ENCODE results near the gene PNKP.
A peak's percentile ranks its signal among the peaks of the same experiment; 100 is the strongest.

Gene PNKP

DNA sequence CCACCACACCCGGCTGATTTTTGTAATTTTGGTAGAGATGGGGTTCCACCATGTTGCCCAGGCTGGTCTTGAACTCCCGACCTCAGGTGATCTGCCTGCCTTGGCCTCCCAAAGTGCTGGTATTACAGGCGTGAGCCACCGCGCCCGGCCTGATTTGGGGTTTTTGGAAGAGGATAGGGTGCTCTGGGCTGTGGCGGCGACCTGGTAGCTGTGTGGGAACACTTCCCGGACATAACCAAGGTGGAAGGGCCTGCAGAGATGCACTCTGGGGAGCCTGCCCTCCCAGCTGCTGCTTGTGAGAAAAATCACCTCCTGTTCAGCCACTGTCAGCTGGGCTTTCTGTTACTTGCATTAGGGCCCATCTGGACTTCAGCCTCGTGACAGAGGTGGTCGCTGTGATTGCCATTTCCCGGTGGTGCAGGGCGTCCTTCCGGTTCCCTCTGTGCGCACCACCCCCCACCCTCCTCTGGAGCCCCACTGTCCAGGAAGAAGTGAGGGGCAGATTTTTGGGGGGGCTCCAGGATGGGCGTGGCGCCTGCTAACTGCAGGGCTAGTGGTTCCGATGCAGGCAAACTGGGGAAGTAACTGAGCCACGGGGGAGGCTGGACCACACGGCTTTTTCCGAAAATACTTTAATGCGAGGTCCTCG, 21.8 kb upstream of the PNKP start:
- FAIRE-seq (no peak), DNase-seq (ENCODE audit: insufficient read length) (no peak)
- TF ChIP-seq POLR2A (IDR thresholded peaks at IDR 0.05; ENCODE audit: low read depth, low read length) (peak; percentile 2; the same call in 1 of the 2 replicates), POLR2AphosphoS5 (IDR thresholded peaks at IDR 0.05; ENCODE audit: low read depth, low read length) (no peak)

DNA sequence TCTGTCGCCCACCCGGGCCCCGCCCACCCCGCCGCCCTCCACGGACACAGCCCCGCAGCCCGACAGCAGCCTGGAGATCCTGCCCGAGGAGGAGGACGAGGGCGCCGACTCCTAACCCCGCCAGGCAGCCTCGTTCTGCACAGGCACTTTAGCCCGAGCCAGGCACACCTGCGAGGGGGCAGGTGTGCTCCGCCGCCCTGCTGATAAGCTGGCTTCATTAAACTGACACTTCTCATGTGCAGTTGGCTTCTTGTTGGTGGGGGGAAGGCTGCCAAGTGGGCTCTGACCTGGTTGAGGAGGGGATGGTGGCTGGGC, 21.1 kb upstream of the PNKP start:
- DNase-seq (ENCODE audit: insufficient read length), result no peak
- FAIRE-seq, result no peak
- TF ChIP-seq POLR2A (IDR thresholded peaks at IDR 0.05; ENCODE audit: low read depth, low read length) (peak; percentile 18; the same call in 1 of the 2 replicates), TAF1 (IDR thresholded peaks at IDR 0.05; ENCODE audit: borderline replicate concordance, low read depth, low read length) (no peak)

DNA sequence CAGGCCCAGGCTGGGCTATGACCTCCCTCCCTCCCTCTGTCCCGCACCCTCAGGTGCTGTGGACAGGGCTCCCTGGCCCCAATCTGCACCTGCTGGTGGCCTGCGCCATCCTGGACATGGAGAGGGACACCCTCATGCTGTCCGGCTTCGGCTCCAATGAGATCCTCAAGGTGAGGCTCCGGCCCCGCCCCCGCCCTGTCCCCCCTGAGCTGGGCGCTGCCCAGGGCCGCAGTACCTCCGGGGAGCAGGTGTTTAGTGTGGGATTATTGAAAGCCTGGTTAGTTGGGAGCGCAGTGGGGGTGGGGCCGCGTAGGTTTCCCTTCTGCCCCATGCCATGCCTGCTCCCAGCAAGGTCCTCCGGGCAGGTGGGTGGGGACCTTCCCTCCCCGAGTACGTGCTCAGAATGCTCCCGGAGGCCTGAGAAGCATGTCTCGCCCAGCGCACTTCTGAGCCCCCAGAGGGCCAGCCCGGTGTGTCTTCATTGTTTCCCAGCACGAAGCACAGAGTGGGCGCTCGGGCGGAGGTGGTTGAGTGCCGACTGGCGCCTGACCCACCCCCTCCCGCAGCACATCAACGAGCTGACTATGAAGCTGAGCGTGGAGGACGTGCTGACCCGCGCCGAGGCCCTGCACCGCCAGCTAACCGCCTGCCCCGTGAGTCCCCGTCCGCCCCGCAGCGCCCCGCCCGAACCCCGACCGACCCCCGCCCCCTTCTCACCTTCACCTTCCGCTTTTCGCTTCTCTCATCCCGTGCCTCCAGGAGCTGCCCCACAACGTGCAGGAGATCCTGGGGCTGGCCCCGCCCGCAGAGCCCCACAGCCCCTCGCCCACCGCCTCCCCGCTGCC, 20.5 kb upstream of the PNKP start:
- FAIRE-seq (peak; percentile 89), DNase-seq (ENCODE audit: insufficient read length) (no peak)
- peak; percentile 64; the same call in 1 of the 2 replicates for TF ChIP-seq POLR2AphosphoS5 (IDR thresholded peaks at IDR 0.05; ENCODE audit: low read depth, low read length)
- no peak for TF ChIP-seq TAF1 (IDR thresholded peaks at IDR 0.05; ENCODE audit: borderline replicate concordance, low read depth, low read length)
- no peak for TF ChIP-seq POLR2A (IDR thresholded peaks at IDR 0.05; ENCODE audit: low read depth, low read length)

GRCh38 chr19:49887037-49887664, 19.8 kb upstream of the PNKP start:
- DNase-seq (ENCODE audit: insufficient read length) (no peak), FAIRE-seq (peak; percentile 62)
- TF ChIP-seq TAF1 (IDR thresholded peaks at IDR 0.05; ENCODE audit: borderline replicate concordance, low read depth, low read length), result no peak
- TF ChIP-seq POLR2A (IDR thresholded peaks at IDR 0.05; ENCODE audit: low read depth, low read length), result peak; percentile 23; the same call in 1 of the 2 replicates
- peak; percentile 34; the same call in 1 of the 2 replicates for TF ChIP-seq POLR2AphosphoS5 (IDR thresholded peaks at IDR 0.05; ENCODE audit: low read depth, low read length)

DNA sequence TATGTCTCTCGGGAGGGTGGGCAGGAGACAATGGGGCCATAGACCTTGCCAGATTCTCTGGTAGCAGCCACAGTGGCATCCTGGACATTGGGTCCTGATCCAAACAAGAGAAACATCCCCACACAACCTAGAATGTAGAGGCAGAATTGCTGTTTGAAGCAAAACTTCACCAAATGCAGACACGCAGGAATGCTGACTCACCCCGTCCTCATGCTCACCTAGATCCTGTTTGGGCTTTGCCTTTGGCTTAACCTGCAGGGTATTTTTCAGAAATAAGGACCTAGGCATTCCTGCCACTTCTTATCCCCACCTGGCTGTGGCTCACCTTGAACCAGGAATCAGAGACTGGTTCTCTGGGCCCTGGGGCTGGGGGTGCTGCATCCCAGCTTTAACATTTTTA, 17.4 kb upstream of the PNKP start:
- FAIRE-seq, result no peak
- TF ChIP-seq POLR2A (IDR thresholded peaks at IDR 0.05; ENCODE audit: low read depth, low read length) (no peak), POLR2AphosphoS5 (IDR thresholded peaks at IDR 0.05; ENCODE audit: low read depth, low read length) (no peak)
- no peak for DNase-seq (ENCODE audit: insufficient read length)

GRCh38 chr19:49884109-49884508, 16.7 kb upstream of the PNKP start:
- TF ChIP-seq POLR2AphosphoS5 (IDR thresholded peaks at IDR 0.05; ENCODE audit: low read depth, low read length) (no peak), TAF1 (IDR thresholded peaks at IDR 0.05; ENCODE audit: borderline replicate concordance, low read depth, low read length) (no peak), POLR2A (IDR thresholded peaks at IDR 0.05; ENCODE audit: low read depth, low read length) (no peak)
- DNase-seq (ENCODE audit: insufficient read length) (no peak), FAIRE-seq (no peak)

- no peak for DNase-seq (ENCODE audit: insufficient read length)
- FAIRE-seq, result no peak
- TF ChIP-seq POLR2AphosphoS5 (IDR thresholded peaks at IDR 0.05; ENCODE audit: low read depth, low read length), result no peak
- no peak for TF ChIP-seq TAF1 (IDR thresholded peaks at IDR 0.05; ENCODE audit: borderline replicate concordance, low read depth, low read length)
- TF ChIP-seq POLR2A (IDR thresholded peaks at IDR 0.05; ENCODE audit: low read depth, low read length), result no peak
These were observed 15.7 kb upstream of the PNKP start for GRCh38 chr19:49883094-49883493.

GRCh38 chr19:49882643-49883042, 15.3 kb upstream of the PNKP start:
- no peak for FAIRE-seq
- TF ChIP-seq TAF1 (IDR thresholded peaks at IDR 0.05; ENCODE audit: borderline replicate concordance, low read depth, low read length) (no peak), POLR2AphosphoS5 (IDR thresholded peaks at IDR 0.05; ENCODE audit: low read depth, low read length) (no peak), POLR2A (IDR thresholded peaks at IDR 0.05; ENCODE audit: low read depth, low read length) (no peak; the same call in 1 of the 2 replicates)
- no peak for DNase-seq (ENCODE audit: insufficient read length)

DNA sequence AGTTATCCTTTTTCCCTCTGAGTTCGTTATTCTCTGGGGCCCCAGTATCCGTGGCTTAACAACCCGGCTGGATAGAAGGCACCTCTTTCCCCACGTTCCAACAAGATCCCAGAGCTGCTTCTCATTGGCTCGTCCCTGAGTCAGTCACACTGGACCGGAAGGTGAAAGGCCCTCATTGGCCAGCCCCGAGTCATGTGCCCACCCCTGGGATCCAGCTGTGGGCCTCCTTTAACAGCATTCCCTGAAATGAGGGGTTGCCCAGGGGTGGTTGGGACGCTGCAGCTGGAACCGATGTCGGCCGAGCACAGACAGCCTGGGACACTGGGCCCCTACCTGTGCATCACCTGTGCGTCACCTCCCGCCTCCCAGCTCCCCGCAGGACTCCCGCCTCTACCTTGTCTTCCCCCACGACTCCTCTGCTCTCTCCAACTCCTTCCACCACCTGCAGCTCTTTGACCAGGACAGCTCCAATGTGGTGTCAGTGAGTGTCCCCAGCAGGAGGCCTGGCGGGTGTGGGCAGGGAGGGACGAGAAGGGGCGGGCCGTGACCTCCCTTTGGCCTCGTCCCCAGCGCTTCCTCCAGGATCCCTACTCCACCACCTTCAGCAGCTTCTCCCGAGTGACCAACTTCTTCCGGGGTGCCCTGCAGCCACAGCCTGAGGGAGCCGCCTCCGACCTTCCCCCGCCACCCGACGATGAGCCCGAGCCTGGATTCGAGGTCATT, 14.5 kb upstream of the PNKP start:
- DNase-seq (ENCODE audit: insufficient read length) (no peak), FAIRE-seq (no peak)
- TF ChIP-seq POLR2AphosphoS5 (IDR thresholded peaks at IDR 0.05; ENCODE audit: low read depth, low read length) (no peak), TAF1 (IDR thresholded peaks at IDR 0.05; ENCODE audit: borderline replicate concordance, low read depth, low read length) (no peak), POLR2A (IDR thresholded peaks at IDR 0.05; ENCODE audit: low read depth, low read length) (no peak)

- no peak for TF ChIP-seq POLR2A (IDR thresholded peaks at IDR 0.05; ENCODE audit: low read depth, low read length)
- no peak for TF ChIP-seq TAF1 (IDR thresholded peaks at IDR 0.05; ENCODE audit: borderline replicate concordance, low read depth, low read length)
- TF ChIP-seq POLR2AphosphoS5 (IDR thresholded peaks at IDR 0.05; ENCODE audit: low read depth, low read length), result no peak
- no peak for FAIRE-seq
- no peak for DNase-seq (ENCODE audit: insufficient read length)
These were observed 13.8 kb upstream of the PNKP start for GRCh38 chr19:49881186-49881585.

- TF ChIP-seq POLR2A (IDR thresholded peaks at IDR 0.05; ENCODE audit: low read depth, low read length) (no peak), POLR2AphosphoS5 (IDR thresholded peaks at IDR 0.05; ENCODE audit: low read depth, low read length) (no peak), TAF1 (IDR thresholded peaks at IDR 0.05; ENCODE audit: borderline replicate concordance, low read depth, low read length) (no peak)
- FAIRE-seq (no peak), DNase-seq (ENCODE audit: insufficient read length) (no peak)
These were observed 12.9 kb upstream of the PNKP start for GRCh38 chr19:49880162-49880869.
